ENCODE measurements around the gene EEF1G.

GRCh38 chr11:62566247-62566646 is 7.4 kb downstream of the EEF1G start:
- no peak for TF ChIP-seq POLR2A (IDR thresholded peaks at IDR 0.05)
- no peak for TF ChIP-seq EP300 (IDR thresholded peaks at IDR 0.05)
- TF ChIP-seq, protein P1, sequence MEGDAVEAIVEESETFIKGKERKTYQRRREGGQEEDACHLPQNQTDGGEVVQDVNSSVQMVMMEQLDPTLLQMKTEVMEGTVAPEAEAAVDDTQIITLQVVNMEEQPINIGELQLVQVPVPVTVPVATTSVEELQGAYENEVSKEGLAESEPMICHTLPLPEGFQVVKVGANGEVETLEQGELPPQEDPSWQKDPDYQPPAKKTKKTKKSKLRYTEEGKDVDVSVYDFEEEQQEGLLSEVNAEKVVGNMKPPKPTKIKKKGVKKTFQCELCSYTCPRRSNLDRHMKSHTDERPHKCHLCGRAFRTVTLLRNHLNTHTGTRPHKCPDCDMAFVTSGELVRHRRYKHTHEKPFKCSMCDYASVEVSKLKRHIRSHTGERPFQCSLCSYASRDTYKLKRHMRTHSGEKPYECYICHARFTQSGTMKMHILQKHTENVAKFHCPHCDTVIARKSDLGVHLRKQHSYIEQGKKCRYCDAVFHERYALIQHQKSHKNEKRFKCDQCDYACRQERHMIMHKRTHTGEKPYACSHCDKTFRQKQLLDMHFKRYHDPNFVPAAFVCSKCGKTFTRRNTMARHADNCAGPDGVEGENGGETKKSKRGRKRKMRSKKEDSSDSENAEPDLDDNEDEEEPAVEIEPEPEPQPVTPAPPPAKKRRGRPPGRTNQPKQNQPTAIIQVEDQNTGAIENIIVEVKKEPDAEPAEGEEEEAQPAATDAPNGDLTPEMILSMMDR (IDR thresholded peaks at IDR 0.05): no peak
- no peak for TF ChIP-seq POLR2AphosphoS5 (IDR thresholded peaks at IDR 0.05)
